ENCODE data around the gene PATZ1. TPM values are rescaled to one million over a fixed set of nuclear protein-coding genes. Genes with fewer than 3 reads are reported as not detected.

PATZ1 gene
- polyA plus RNA-seq, 1 of the 3 experiments (the other 2 are of a cell fraction) = 21.8 TPM

- no peaks in the 10 kb centered on the region for H3K79me2 ChIP-seq (ENCODE audit: insufficient read depth)
- H3K9me2 ChIP-seq = no peaks in the 10 kb centered on the region
- no peaks in the 10 kb centered on the region for H3K27me3 ChIP-seq (ENCODE audit: insufficient read depth)
- H3K4me3 ChIP-seq (ENCODE audit: low read depth in 2 of 2, low read length in 1 of 2) = no peak overlapping the region
- no peak overlapping the region for H3K27ac ChIP-seq (ENCODE audit: low read depth in 2 of 2, low read length in 1 of 2)
- H3K4me1 ChIP-seq (ENCODE audit: control insufficient read depth in 1 of 2, insufficient read depth in 2 of 2, low read depth in 1 of 2, low read length in 1 of 2) = no peaks in the 10 kb centered on the region
- H2AFZ ChIP-seq (ENCODE audit: low read depth) = no peak overlapping the region
- no peaks in the 10 kb centered on the region for H3K9me3 ChIP-seq
- ChIA-PET CTCF (no interaction called here), POLR2A (no interaction called here)
- no peaks in the 10 kb centered on the region for H3F3A ChIP-seq (replicated peaks; ENCODE audit: insufficient read depth)
- TF ChIP-seq ZBTB33 (IDR thresholded peaks at IDR 0.05; ENCODE audit: borderline replicate concordance, low read depth) (no peak), JUND (IDR thresholded peaks at IDR 0.05) (no peak)
- H4K20me1 ChIP-seq (ENCODE audit: insufficient read depth) = no peaks in the 10 kb centered on the region
- 71% methylated on average over 3 of the region's 3 CpGs for WGBS (ENCODE audit: low lambda C conversion rate)
- no peak overlapping the region for H3K9ac ChIP-seq
- no peak overlapping the region for H3K4me2 ChIP-seq
- no peaks in the 10 kb centered on the region for H3K36me3 ChIP-seq (replicated peaks in 1 of 2; ENCODE audit: control insufficient read depth in 1 of 2, insufficient read depth in 2 of 2, low read length in 1 of 2)
- DNase-seq = no peak
Observed at GRCh38 chr22:31305194-31305593, 41.0 kb downstream of the PATZ1 start.

- no peak overlapping the region for H2AFZ ChIP-seq (ENCODE audit: low read depth)
- no peak overlapping the region for H3K4me2 ChIP-seq
- no peaks in the 10 kb centered on the region for H4K20me1 ChIP-seq (ENCODE audit: insufficient read depth)
- H3K4me3 ChIP-seq (ENCODE audit: low read depth in 2 of 2, low read length in 1 of 2) = no peak overlapping the region
- H3F3A ChIP-seq (replicated peaks; ENCODE audit: insufficient read depth) = no peaks in the 10 kb centered on the region
- H3K4me1 ChIP-seq (ENCODE audit: control insufficient read depth in 1 of 2, insufficient read depth in 2 of 2, low read depth in 1 of 2, low read length in 1 of 2) = no peaks in the 10 kb centered on the region
- H3K27me3 ChIP-seq (ENCODE audit: insufficient read depth) = no peaks in the 10 kb centered on the region
- TF ChIP-seq RXRA (IDR thresholded peaks at IDR 0.05; ENCODE audit: borderline replicate concordance, low read depth) = no peak
- no peak for TF ChIP-seq CHD2 (IDR thresholded peaks at IDR 0.05; ENCODE audit: low read length, partially characterized antibody)
- TF ChIP-seq MEF2A (IDR thresholded peaks at IDR 0.05; ENCODE audit: borderline replicate concordance, low read depth) = no peak
- no peak for TF ChIP-seq EP300 (IDR thresholded peaks at IDR 0.05; ENCODE audit: borderline replicate concordance in 1 of 2, low read depth in 1 of 2, low read length in 1 of 2)
- TF ChIP-seq SMC3 (IDR thresholded peaks at IDR 0.05; ENCODE audit: low read depth, low read length) = no peak
- TF ChIP-seq TAF1 (IDR thresholded peaks at IDR 0.05; ENCODE audit: borderline replicate concordance, low read depth, low read length) = no peak
- no peak overlapping the region for H3K27ac ChIP-seq (ENCODE audit: low read depth in 2 of 2, low read length in 1 of 2)
- no peaks in the 10 kb centered on the region for H3K9me3 ChIP-seq
- CTCF ChIA-PET = interaction anchor here (1.4 to 5.3 kb wide), 3 partner anchors 12 to 91 kb away, joined by 5 to 58 read pairs (median 10); partner anchors contain the start of gene LIMK2
- no peaks in the 10 kb centered on the region for H3K79me2 ChIP-seq (ENCODE audit: insufficient read depth)
- DNase-seq = no peak
- H3K9me2 ChIP-seq = no peaks in the 10 kb centered on the region
- WGBS (ENCODE audit: low lambda C conversion rate) = 55% methylated on average over 3 of the region's 3 CpGs
- POLR2A ChIA-PET = no interaction called here
- H3K9ac ChIP-seq = no peak overlapping the region
- H3K36me3 ChIP-seq (replicated peaks in 1 of 2; ENCODE audit: control insufficient read depth in 1 of 2, insufficient read depth in 2 of 2, low read length in 1 of 2) = no peaks in the 10 kb centered on the region
Observed at GRCh38 chr22:31302537-31302936, 43.6 kb downstream of the PATZ1 start.

- no peak for TF ChIP-seq EZH2phosphoT487 (IDR thresholded peaks at IDR 0.05; ENCODE audit: borderline replicate concordance, low read depth)
- no peak for TF ChIP-seq RFX5 (IDR thresholded peaks at IDR 0.05; ENCODE audit: low read length)
- TF ChIP-seq SIN3A (IDR thresholded peaks at IDR 0.05; ENCODE audit: borderline replicate concordance, low read depth, low read length) = no peak
- TF ChIP-seq GABPA (IDR thresholded peaks at IDR 0.05; ENCODE audit: low read depth) = no peak
- no peak for TF ChIP-seq IRF3 (IDR thresholded peaks at IDR 0.05; ENCODE audit: low read depth, low read length)
- TF ChIP-seq MXI1 (IDR thresholded peaks at IDR 0.05; ENCODE audit: low read depth, low read length) = no peak
- TF ChIP-seq RCOR1 (IDR thresholded peaks at IDR 0.05; ENCODE audit: low read length) = no peak
- TF ChIP-seq PBX3 (IDR thresholded peaks at IDR 0.05) = no peak
- no peak for TF ChIP-seq USF1 (IDR thresholded peaks at IDR 0.05; ENCODE audit: borderline replicate concordance, low read depth)
- no peak for TF ChIP-seq MAX (IDR thresholded peaks at IDR 0.05; ENCODE audit: low read depth)
- CTCF ChIA-PET = interaction anchor here (2.9 to 5.3 kb wide), 2 partner anchors 13 to 29 kb away, joined by 10 to 58 read pairs; no protein-coding TSS in a partner anchor
Observed at GRCh38 chr22:31302006-31302405, 44.1 kb downstream of the PATZ1 start.

More at GRCh38 chr22:31302006-31302405, 44.1 kb downstream of the PATZ1 start:
- DNase-seq = no peak
- Histone ChIP-seq H4K20me1 (ENCODE audit: insufficient read depth) (no peaks in the 10 kb centered on the region), H2AFZ (ENCODE audit: low read depth) (no peak overlapping the region), H3K27me3 (ENCODE audit: insufficient read depth) (no peaks in the 10 kb centered on the region), H3K27ac (ENCODE audit: low read depth in 2 of 2, low read length in 1 of 2) (no peak overlapping the region), H3F3A (replicated peaks; ENCODE audit: insufficient read depth) (no peaks in the 10 kb centered on the region), H3K79me2 (ENCODE audit: insufficient read depth) (no peaks in the 10 kb centered on the region), H3K9me3 (no peaks in the 10 kb centered on the region), H3K9me2 (no peaks in the 10 kb centered on the region), H3K4me3 (ENCODE audit: low read depth in 2 of 2, low read length in 1 of 2) (no peak overlapping the region), H3K4me1 (ENCODE audit: control insufficient read depth in 1 of 2, insufficient read depth in 2 of 2, low read depth in 1 of 2, low read length in 1 of 2) (no peaks in the 10 kb centered on the region; a peak in 1 of 4 replicates), H3K4me2 (no peak overlapping the region), H3K9ac (no peak overlapping the region), H3K36me3 (replicated peaks in 1 of 2; ENCODE audit: control insufficient read depth in 1 of 2, insufficient read depth in 2 of 2, low read length in 1 of 2) (no peaks in the 10 kb centered on the region)
- POLR2A ChIA-PET = no interaction called here

All from SK-N-SH (cell line).